ENCODE results near the gene LZIC. TPM values are rescaled to one million over a fixed set of nuclear protein-coding genes. Genes with fewer than 3 reads are reported as not detected.

LZIC gene
- total RNA-seq, 4 donors from 2014 or later, result 9.4 to 21.7 (median 19.4) TPM

DNA sequence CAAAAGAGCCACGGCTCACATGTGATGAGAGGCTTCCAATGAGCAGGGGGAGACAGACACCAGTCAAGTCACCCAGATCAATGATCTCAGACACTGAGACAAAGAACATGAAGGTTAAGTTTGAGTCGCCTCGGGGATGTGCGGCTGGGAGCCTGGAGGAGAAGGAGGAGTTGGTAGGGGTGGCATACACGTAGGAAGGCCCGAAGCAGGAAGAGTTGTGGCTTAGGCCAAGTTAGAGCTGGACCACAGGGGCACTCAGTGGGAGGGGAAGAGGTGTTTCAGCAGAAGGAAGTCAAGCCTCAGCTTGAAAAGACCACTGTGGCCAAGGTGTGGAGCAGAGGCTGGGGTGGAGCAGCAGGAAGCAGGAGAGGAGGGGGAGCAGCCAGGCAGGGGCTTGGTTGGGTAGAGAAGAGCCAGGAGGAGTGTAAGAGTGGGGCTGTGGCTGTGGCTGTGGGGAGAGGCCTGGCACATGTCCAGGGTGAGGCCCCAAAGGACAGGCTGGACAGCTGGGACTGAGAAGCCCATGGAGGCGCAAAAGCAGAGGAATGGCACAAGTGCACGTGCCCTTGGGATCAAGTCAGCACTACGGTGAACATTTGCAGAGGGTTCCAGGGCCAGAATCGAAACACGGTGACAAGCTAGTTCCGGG, 60.8 kb downstream of the LZIC start:
- in situ Hi-C loops (cut with MboI; ENCODE audit: low sequenced_read_pairs in 4 of 4), result no loop called here
- Histone ChIP-seq H3K36me3 (no peaks in the 10 kb centered on the region), H3K27me3 (no peaks in the 10 kb centered on the region), H3K27ac (peak overlapping the region in 2 of 4 donors; percentile 12 to 31), H3K4me1 (peaks cover 3 to 8% of the 10 kb centered on the region in 2 donors), H3K4me3 (no peak overlapping the region), H3K9me3 (no peaks in the 10 kb centered on the region)
- intact Hi-C loops (cut with DNase I; ENCODE audit: low total_unique reads), result no loop called here
- TF ChIP-seq, protein P1, sequence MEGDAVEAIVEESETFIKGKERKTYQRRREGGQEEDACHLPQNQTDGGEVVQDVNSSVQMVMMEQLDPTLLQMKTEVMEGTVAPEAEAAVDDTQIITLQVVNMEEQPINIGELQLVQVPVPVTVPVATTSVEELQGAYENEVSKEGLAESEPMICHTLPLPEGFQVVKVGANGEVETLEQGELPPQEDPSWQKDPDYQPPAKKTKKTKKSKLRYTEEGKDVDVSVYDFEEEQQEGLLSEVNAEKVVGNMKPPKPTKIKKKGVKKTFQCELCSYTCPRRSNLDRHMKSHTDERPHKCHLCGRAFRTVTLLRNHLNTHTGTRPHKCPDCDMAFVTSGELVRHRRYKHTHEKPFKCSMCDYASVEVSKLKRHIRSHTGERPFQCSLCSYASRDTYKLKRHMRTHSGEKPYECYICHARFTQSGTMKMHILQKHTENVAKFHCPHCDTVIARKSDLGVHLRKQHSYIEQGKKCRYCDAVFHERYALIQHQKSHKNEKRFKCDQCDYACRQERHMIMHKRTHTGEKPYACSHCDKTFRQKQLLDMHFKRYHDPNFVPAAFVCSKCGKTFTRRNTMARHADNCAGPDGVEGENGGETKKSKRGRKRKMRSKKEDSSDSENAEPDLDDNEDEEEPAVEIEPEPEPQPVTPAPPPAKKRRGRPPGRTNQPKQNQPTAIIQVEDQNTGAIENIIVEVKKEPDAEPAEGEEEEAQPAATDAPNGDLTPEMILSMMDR (IDR thresholded peaks at IDR 0.05 in 4 of 5, conservative IDR thresholded peaks at IDR 0.05 in 1 of 5), result no peak
- no peak for TF ChIP-seq POLR2A (IDR thresholded peaks at IDR 0.05)
- no peak for ATAC-seq
- DNase-seq, result no peak

DNA sequence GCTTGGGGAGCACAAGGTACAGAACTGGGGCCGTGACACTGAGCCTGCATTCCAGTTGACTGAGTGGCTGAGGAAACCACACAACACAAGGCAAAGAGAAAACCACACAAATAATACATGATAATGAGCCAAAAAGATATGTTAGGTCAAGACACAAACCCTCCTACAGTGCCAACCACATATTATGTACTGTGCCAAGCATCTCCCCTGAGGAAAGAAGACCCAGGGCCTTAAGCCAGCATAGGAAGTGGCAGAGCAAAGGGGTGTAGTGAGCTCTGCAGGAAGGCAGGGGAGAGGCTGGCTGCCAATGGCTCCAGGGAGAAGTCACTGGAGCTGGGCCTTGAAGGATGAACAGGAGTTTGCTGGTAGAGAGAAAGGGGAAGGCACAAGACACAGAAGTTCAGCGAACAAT, 61.3 kb downstream of the LZIC start:
- Histone ChIP-seq H3K36me3 (no peaks in the 10 kb centered on the region), H3K4me3 (no peak overlapping the region), H3K27me3 (no peaks in the 10 kb centered on the region), H3K9me3 (no peaks in the 10 kb centered on the region), H3K27ac (peak overlapping the region in 1 of 4 donors; percentile 31), H3K4me1 (peaks cover 3 to 8% of the 10 kb centered on the region in 2 donors)
- in situ Hi-C loops (cut with MboI; ENCODE audit: low sequenced_read_pairs in 4 of 4), result no loop called here
- DNase-seq (no peak), ATAC-seq (no peak)
- intact Hi-C loops (cut with DNase I; ENCODE audit: low total_unique reads), result no loop called here
- no peak for TF ChIP-seq POLR2A (IDR thresholded peaks at IDR 0.05)
- TF ChIP-seq, protein P1 (IDR thresholded peaks at IDR 0.05 in 4 of 5, conservative IDR thresholded peaks at IDR 0.05 in 1 of 5), result no peak

Small RNA genes within 50 kb of the gene (microRNA-seq; reads per million reads assigned to microRNA genes)
- 3.5 to 6.0 reads per million in 2 donors for gene MIR5697 (ENCODE audit: borderline replicate concordance in 2 of 2)

Other genes starting within 250 kb of the LZIC start
- gene CLSTN1, start 119.4 kb downstream of the LZIC start, total RNA-seq, result 10 to 100 TPM in 3 of 4 donors, 1 to 10 TPM in 1; 8.5 to 25.7 (median 22.0) TPM
- 10 to 100 TPM; 10.3 to 13.2 (median 10.4) TPM for gene CTNNBIP1, start 33.1 kb downstream of the LZIC start, total RNA-seq
- gene NMNAT1, start 84 bp upstream of the LZIC start, total RNA-seq, result 10 to 100 TPM in 1 of 4 donors, 1 to 10 TPM in 3; 5.6 to 12.4 (median 8.8) TPM
- gene RBP7, start 53.8 kb upstream of the LZIC start, total RNA-seq, result 10 to 100 TPM in 2 of 4 donors, 1 to 10 TPM in 2; 7.9 to 19.2 (median 11.1) TPM
- 100 to 1,000 TPM in 2 of 4 donors, 10 to 100 TPM in 2; 42.6 to 143 (median 98.2) TPM for gene UBE4B, start 89.6 kb upstream of the LZIC start, total RNA-seq